Activated CD8-positive, alpha-beta memory T cell treated with anti-CD3 and anti-CD28 coated beads for 4 hours (primary cell): Measurements from ENCODE around the gene DNAJB1.

ENCODE experiments used
- DNase-seq, 2 donors: peaks; one replicate each; pipeline ENCODE4 v3.0.0-alpha.2; 2020; ENCODE audit warnings: low read depth in 2 of 2

The DNAJB1 gene

GRCh38 chr19:14473073-14473977, 44.9 kb downstream of the DNAJB1 start:
- DNase-seq = no peak

- DNase-seq = peak; percentile 66 to 83
Measured at GRCh38 chr19:14472202-14472938, 45.8 kb downstream of the DNAJB1 start.

GRCh38 chr19:14471436-14472187, 46.6 kb downstream of the DNAJB1 start:
- no peak for DNase-seq

- no peak for DNase-seq
Measured at GRCh38 chr19:14470031-14470876, 47.9 kb downstream of the DNAJB1 start.

- DNase-seq = no peak
Measured at GRCh38 chr19:14467816-14468215, 50.4 kb downstream of the DNAJB1 start.

GRCh38 chr19:14467391-14467790, 50.8 kb downstream of the DNAJB1 start:
- DNase-seq = no peak
